PFSK-1 (cell line): ENCODE results near the gene TBX4.

Experiments
- POLR2AphosphoS5 ChIP-seq: IDR thresholded peaks from 2 replicates; pipeline ENCODE4 v1.6.1; 2012; ENCODE audit warnings: low read depth, mild to moderate bottlenecking, control low read depth, low read length, moderate library complexity
- SIN3A ChIP-seq: IDR thresholded peaks from 2 replicates; pipeline ENCODE4 v1.6.1; 2012; ENCODE audit warnings: mild to moderate bottlenecking, low read length, moderate library complexity, borderline replicate concordance; ENCODE audit not compliant: insufficient read depth

GRCh38 chr17:61420745-61421398 lies 31.4 kb upstream of the TBX4 start:
- TF ChIP-seq SIN3A (no peak), POLR2AphosphoS5 (no peak)
